Astrocyte of the spinal cord (primary cell): Measurements from ENCODE around the gene RYR3.
A peak's percentile ranks its signal among the peaks of the same experiment; 100 is the strongest.

Experiments
- DNase-seq: peaks from one replicate; pipeline ENCODE4 v3.0.0; 2011; ENCODE audit warnings: low read depth, low spot score
- H3K4me3 ChIP-seq: 2 replicates; pipeline ENCODE4 v1.5.1; 2011; ENCODE audit warnings: low read depth, mild to moderate bottlenecking, low read length, moderate library complexity
- CTCF ChIP-seq: IDR thresholded peaks from 2 replicates; pipeline ENCODE4 v1.5.1; 2012; ENCODE audit warnings: low read depth, mild to moderate bottlenecking, low read length, inconsistent platforms
- in situ Hi-C: cut with HindIII; loops from 2 replicates; pipeline ENCODE4 v1.10.0; 2017; ENCODE audit warnings: low sequenced_read_pairs

RYR3 gene

GRCh38 chr15:33735143-33735542 is 424.4 kb downstream of the RYR3 start:
- no peak for DNase-seq
- in situ Hi-C loops: no loop called here
- TF ChIP-seq CTCF: no peak
- H3K4me3 ChIP-seq: no peak overlapping the region

- DNase-seq: peak; percentile 40
- TF ChIP-seq CTCF: peak; percentile 67
- H3K4me3 ChIP-seq: no peak overlapping the region
- in situ Hi-C loops: no loop called here
Observed at GRCh38 chr15:33735637-33736247, 425.0 kb downstream of the RYR3 start.

GRCh38 chr15:33737687-33738601 is 427.2 kb downstream of the RYR3 start:
- peak; percentile 22 for DNase-seq
- in situ Hi-C loops: no loop called here
- H3K4me3 ChIP-seq: no peak overlapping the region
- TF ChIP-seq CTCF: peak; percentile 92

- in situ Hi-C loops: no loop called here
- no peak overlapping the region for H3K4me3 ChIP-seq
- no peak for DNase-seq
- no peak for TF ChIP-seq CTCF
Observed at GRCh38 chr15:33738941-33739664, 428.3 kb downstream of the RYR3 start.

- DNase-seq: no peak
- in situ Hi-C loops: no loop called here
- no peak overlapping the region for H3K4me3 ChIP-seq
- no peak for TF ChIP-seq CTCF
Observed at GRCh38 chr15:33742306-33742705, 431.5 kb downstream of the RYR3 start.

- TF ChIP-seq CTCF: no peak
- no peak overlapping the region for H3K4me3 ChIP-seq
- in situ Hi-C loops: no loop called here
- DNase-seq: peak; percentile 14
Observed at GRCh38 chr15:33742800-33743199, 432.0 kb downstream of the RYR3 start.
